Thyroid gland (tissue), 4 donors: ENCODE measurements around the gene ARMH2. TPM values are rescaled to one million over a fixed set of nuclear protein-coding genes. Genes with fewer than 3 reads are reported as not detected.
A peak's percentile ranks its signal among the peaks of the same experiment; 100 is the strongest.

Experiments
- DNase-seq, 2 donors: peaks; one replicate each; pipeline ENCODE4 v3.0.0-alpha.2; 2019
- H3K27ac ChIP-seq, 3 donors: fragments of 200-600 bp; sonication (generic); 1 replicate in 2 of 3; 2 replicates in 1 of 3; pipeline ENCODE4 v1.5.1; 2016 to 2019; ENCODE audit warnings: mild to moderate bottlenecking in 1 of 3, moderate library complexity in 1 of 3
- H3K27me3 ChIP-seq: fragments of 200-600 bp; sonication (generic); one replicate; pipeline ENCODE4 v1.5.1; 2019
- H3K36me3 ChIP-seq, 2 donors: fragments of 200-600 bp; sonication (generic); one replicate each; pipeline ENCODE4 v1.5.1; 2016 to 2019
- H3K4me1 ChIP-seq, 2 donors: fragments of 200-600 bp; sonication (generic); one replicate each; pipeline ENCODE4 v1.5.1; 2017 to 2019
- H3K4me3 ChIP-seq, 3 donors: fragments of 200-600 bp; sonication (generic); replicated peaks in 1 of 3; 1 replicate in 2 of 3; 2 replicates in 1 of 3; pipeline ENCODE4 v1.5.1; 2016; ENCODE audit warnings: mild to moderate bottlenecking in 1 of 3
- H3K9me3 ChIP-seq: fragments of 200-600 bp; sonication (generic); one replicate; pipeline ENCODE4 v1.5.1; 2017
- POLR2A ChIP-seq, 2 donors: fragments of 450-650 bp; IDR thresholded peaks; one replicate each; pipeline ENCODE4 v1.6.1; 2017; ENCODE audit warnings: antibody characterized with exemption in 2 of 2, mild to moderate bottlenecking in 2 of 2, moderate library complexity in 1 of 2
- WGBS, 2 donors: methylation state at CpG; one replicate each; pipeline ENCODE4 v1.1.5; 2017; 5-methylcytosine and 5-hydroxymethylcytosine counted together
- intact Hi-C: fragments of 100-400 bp; cut with DNase I; formaldehyde crosslinking; loops from one replicate; pipeline ENCODE4 v1.15.1; 2023
- total RNA-seq, 4 donors: library from RNA; depleted of rRNA; stranded (reverse); fragments of >200 nt; gene quantifications; one replicate each; pipeline ENCODE4 v1.2.3, GENCODE V29; 2016
- TF ChIP-seq, protein P1 (sequence below), 6 experiments: fragments of 200-600 bp in 3 of 6; fragments of 450-650 bp in 3 of 6; sonication (generic) in 3 of 6; IDR thresholded peaks; one replicate each; pipeline ENCODE4 v1.5.1; 2016 to 2019; ENCODE audit warnings: antibody characterized with exemption in 6 of 6, mild to moderate bottlenecking in 2 of 6, inconsistent platforms in 1 of 6, moderate library complexity in 1 of 6

ARMH2 gene
- total RNA-seq, result not detected

DNA sequence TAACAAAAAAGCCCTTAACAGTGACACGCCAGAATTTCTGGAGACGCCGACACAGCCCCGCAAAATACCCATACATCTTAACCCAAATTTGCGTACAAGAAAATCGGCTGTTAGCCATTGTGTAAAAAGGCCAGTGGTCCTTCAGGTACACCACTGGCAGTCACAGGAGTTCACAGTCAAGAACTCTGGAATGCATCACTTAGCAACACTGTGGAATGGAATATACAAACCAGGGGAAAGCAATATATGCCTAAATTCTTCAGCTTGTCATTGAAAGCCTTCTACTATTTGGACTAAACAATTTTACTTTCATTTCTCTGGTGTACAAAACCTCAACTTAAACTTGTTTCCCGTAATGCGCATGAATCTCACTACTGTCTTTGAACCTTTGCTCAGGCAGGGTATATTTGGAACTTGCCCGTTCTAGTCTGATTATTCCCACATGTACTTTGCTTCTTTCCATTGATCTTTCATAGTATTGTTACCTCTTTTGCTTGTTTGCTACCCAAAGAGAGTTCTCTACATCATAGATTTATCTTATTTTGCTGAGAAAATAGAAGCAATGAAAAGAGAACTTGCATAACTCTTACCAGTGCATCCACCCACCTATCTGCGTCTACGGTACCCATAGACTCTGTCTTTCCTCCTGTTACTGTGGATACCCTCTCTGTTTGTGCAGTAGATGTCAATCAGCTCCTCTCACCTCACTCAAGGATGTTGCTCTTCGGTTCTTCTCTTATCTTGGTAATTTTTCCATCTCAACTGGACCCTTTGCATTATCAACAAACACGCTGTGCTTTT is at the start of gene ARMH2:
ARMH2 (minus strand) TSS at position 178 of the 801 bp plus-strand sequence; CDS start at position 118, 60 bp downstream.
- H3K27ac ChIP-seq, result no peak within 1 kb of the TSS
- H3K9me3 ChIP-seq, result no peaks in the 10 kb centered on the region
- WGBS, 2 donors, result 80 to 84% methylated on average over 13 of the region's 13 CpGs
- H3K36me3 ChIP-seq, result no peaks in the 10 kb centered on the region
- H3K27me3 ChIP-seq, result no peaks in the 10 kb centered on the region
- TF ChIP-seq, protein P1, sequence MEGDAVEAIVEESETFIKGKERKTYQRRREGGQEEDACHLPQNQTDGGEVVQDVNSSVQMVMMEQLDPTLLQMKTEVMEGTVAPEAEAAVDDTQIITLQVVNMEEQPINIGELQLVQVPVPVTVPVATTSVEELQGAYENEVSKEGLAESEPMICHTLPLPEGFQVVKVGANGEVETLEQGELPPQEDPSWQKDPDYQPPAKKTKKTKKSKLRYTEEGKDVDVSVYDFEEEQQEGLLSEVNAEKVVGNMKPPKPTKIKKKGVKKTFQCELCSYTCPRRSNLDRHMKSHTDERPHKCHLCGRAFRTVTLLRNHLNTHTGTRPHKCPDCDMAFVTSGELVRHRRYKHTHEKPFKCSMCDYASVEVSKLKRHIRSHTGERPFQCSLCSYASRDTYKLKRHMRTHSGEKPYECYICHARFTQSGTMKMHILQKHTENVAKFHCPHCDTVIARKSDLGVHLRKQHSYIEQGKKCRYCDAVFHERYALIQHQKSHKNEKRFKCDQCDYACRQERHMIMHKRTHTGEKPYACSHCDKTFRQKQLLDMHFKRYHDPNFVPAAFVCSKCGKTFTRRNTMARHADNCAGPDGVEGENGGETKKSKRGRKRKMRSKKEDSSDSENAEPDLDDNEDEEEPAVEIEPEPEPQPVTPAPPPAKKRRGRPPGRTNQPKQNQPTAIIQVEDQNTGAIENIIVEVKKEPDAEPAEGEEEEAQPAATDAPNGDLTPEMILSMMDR (IDR thresholded peaks at IDR 0.05), result no peak
- TF ChIP-seq POLR2A (IDR thresholded peaks at IDR 0.05), result no peak
- peaks cover 3 to 8% of the 10 kb centered on the region in 2 donors for H3K4me1 ChIP-seq
- H3K4me3 ChIP-seq, result no peak within 1 kb of the TSS
- intact Hi-C loops, result no loop called here
- peak in 1 of 2 donors; percentile 4 for DNase-seq

DNA sequence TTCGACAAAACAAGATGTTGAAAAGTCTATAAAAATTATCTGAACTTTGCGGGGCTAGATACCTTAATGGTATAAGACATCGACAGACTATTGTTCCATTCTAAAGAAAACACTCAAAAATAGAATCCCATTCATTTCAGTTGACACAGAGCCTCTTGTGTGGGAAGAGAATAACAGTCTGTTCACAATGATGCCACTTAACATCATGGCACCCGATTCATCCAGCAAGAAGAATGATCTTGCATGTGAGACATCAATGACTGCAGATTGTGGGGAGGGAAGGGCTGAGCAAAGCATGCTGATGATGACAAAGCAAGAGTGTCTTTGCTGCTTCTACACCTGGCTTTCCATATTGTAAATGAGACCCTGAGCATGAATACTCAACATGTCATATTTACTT is 49.7 kb upstream of the ARMH2 start:
- Histone ChIP-seq H3K4me1 (peaks cover 20 to 49% of the 10 kb centered on the region in 2 donors), H3K27me3 (no peaks in the 10 kb centered on the region), H3K27ac (no peak overlapping the region), H3K4me3 (no peak overlapping the region), H3K36me3 (no peaks in the 10 kb centered on the region), H3K9me3 (no peaks in the 10 kb centered on the region)
- TF ChIP-seq, protein P1 (IDR thresholded peaks at IDR 0.05), result no peak
- TF ChIP-seq POLR2A (IDR thresholded peaks at IDR 0.05), result no peak
- no peak for DNase-seq
- intact Hi-C loops, result no loop called here
- WGBS, 2 donors, result 90 to 96% methylated on average over 4 of the region's 4 CpGs

DNA sequence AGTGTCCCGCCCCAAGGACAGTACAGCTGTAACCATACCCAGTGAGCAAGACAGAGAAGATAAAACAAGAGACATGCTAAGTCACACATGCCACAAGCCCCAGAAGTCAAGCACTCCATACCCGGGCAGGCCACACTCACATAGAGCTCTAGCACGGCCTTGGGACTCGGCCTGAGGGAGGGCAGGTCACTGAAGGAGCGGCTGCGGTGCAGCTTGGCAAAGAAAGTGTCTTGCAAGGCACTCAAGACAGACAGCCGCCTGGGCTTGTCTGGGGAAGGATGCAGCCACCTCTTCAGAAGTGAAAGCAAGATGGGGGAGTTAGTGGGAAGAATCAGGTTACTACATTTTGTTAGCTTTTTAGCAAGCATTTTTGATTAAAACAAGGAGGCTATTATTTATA is 48.7 kb upstream of the ARMH2 start:
- TF ChIP-seq POLR2A (IDR thresholded peaks at IDR 0.05), result no peak
- TF ChIP-seq, protein P1 (IDR thresholded peaks at IDR 0.05), result no peak
- H3K27me3 ChIP-seq, result no peaks in the 10 kb centered on the region
- peak; percentile 40 to 60 for DNase-seq
- H3K36me3 ChIP-seq, result no peaks in the 10 kb centered on the region
- intact Hi-C loops, result no loop called here
- H3K4me1 ChIP-seq, result peaks cover 27 to 57% of the 10 kb centered on the region in 2 donors
- WGBS, 2 donors, result 30 to 78% methylated on average over 7 of the region's 7 CpGs
- H3K27ac ChIP-seq, result peak overlapping the region in 1 of 3 donors; percentile 47
- H3K4me3 ChIP-seq, result no peak overlapping the region
- H3K9me3 ChIP-seq, result no peaks in the 10 kb centered on the region

DNA sequence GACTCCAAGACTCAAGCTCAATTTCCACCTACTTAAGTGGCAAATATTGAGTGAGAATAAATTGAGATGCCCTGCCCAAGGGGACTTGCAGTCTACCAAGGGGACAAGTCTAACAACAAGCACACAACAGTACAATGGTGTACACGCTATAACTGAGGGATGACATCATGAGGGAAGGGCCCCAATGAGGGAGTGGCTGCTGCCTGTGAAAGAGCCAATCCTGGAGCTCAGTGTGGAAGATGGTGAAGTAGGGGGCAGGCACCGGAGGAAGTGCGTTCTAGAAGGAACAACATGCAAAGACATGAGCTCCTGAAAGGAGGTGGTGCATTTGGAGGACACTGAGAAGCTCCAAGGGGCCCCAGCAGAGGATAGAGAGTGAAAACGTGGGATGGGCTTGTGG is 46.9 kb upstream of the ARMH2 start:
- intact Hi-C loops, result no loop called here
- no peaks in the 10 kb centered on the region for H3K27me3 ChIP-seq
- H3K27ac ChIP-seq, result peak overlapping the region in 1 of 3 donors; percentile 80
- H3K36me3 ChIP-seq, result no peaks in the 10 kb centered on the region
- H3K9me3 ChIP-seq, result no peaks in the 10 kb centered on the region
- H3K4me1 ChIP-seq, result peaks cover 30 to 52% of the 10 kb centered on the region in 2 donors
- TF ChIP-seq, protein P1 (IDR thresholded peaks at IDR 0.05), result no peak
- no peak for TF ChIP-seq POLR2A (IDR thresholded peaks at IDR 0.05)
- DNase-seq, result no peak
- WGBS, 2 donors, result 97 to 100% methylated on average over 4 of the region's 4 CpGs
- no peak overlapping the region for H3K4me3 ChIP-seq

DNA sequence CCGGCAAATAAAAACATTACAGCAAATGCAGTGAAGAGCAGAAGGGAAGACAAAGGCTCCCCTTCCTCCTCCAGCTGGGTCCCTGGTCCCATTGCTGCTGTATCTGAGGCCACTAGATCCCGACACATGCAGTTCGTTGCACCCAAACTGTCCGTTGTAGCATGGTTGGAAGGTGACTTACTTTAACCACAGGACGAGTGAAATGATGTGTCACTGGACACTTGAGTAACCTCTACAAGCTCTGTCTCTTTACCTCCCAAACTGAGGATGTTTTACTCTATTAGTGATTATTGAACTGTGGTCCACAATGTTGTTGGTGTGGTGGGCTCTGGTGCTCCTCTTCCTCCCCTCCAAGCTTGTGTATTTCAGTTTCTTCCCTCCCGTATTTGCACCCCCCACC is 46.2 kb upstream of the ARMH2 start:
- intact Hi-C loops, result no loop called here
- TF ChIP-seq POLR2A (IDR thresholded peaks at IDR 0.05), result no peak
- TF ChIP-seq, protein P1 (IDR thresholded peaks at IDR 0.05), result no peak
- Histone ChIP-seq H3K4me1 (peaks cover 36 to 57% of the 10 kb centered on the region in 2 donors), H3K27me3 (no peaks in the 10 kb centered on the region), H3K27ac (peak overlapping the region in 2 of 3 donors; percentile 74 to 80), H3K9me3 (no peaks in the 10 kb centered on the region), H3K36me3 (no peaks in the 10 kb centered on the region), H3K4me3 (no peak overlapping the region)
- 89 to 92% methylated on average over 6 of the region's 6 CpGs for WGBS, 2 donors
- DNase-seq, result no peak
